ENCODE data around the gene HDAC4. TPM values are rescaled to one million over a fixed set of nuclear protein-coding genes. Genes with fewer than 3 reads are reported as not detected.

The HDAC4 gene
- total RNA-seq, 2 donors from 2014 or later: 9.3 to 139 TPM

DNA sequence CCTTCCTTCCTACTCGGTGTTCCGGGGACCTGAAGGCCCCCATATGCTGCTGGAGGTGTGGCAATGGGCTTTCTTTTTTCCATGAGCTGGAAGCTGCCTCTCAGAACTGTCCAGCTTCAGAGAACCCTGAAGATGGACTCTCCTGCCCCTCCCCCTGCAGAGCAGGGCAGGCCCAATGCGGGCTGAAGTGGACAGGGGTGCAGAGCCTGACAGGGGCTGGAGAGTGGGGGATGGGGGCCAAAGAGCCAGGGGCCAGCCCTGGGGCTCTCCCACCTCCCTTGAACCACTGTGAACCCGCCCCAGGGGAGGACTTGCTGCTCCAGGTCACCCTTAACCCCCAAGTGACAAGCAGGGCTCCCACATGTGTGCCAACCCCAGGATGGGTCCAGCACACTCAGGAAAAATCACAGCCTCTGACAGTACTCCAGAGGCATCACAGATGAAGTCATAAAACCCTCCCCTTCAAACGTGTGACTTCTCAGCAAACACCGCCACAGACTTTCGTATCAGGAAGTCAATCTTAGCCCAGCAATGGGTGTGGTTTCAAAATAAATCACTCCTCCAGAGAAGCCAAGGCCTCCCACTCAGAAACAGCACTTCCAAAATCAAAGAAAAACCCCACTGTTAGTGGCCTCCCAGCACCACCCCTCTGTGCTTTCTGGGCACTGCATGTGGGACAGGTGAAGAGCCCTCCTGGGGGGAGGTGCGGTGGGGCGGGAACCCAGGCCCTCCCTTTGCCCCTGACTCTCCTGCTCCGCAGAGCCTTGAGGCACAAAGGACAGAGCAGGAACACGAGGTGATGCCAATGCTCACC is 135.8 kb downstream of the HDAC4 start:
- Histone ChIP-seq H3K27ac (peak overlapping the region; percentile 21 to 58 (median 38)), H3K4me1 (peaks cover 44% of the 10 kb centered on the region), H3K4me3 (no peak overlapping the region), H3K27me3 (no peaks in the 10 kb centered on the region), H3K9me3 (no peaks in the 10 kb centered on the region), H3K36me3 (replicated peaks in 1 of 2; ENCODE audit: insufficient read depth in 1 of 2, low read depth in 2 of 2) (no peaks in the 10 kb centered on the region)
- peak in 1 of 4 donors; percentile 64 for DNase-seq
- intact Hi-C loops (cut with DNase I): no loop called here
- WGBS, 2 donors: 37 to 54% methylated on average over 6 to 11 of the region's 11 CpGs
- peak; percentile 19 for ATAC-seq
- peak in 1 of 3 donors; percentile 16 for TF ChIP-seq POLR2A (IDR thresholded peaks at IDR 0.05)
- TF ChIP-seq, protein P1, sequence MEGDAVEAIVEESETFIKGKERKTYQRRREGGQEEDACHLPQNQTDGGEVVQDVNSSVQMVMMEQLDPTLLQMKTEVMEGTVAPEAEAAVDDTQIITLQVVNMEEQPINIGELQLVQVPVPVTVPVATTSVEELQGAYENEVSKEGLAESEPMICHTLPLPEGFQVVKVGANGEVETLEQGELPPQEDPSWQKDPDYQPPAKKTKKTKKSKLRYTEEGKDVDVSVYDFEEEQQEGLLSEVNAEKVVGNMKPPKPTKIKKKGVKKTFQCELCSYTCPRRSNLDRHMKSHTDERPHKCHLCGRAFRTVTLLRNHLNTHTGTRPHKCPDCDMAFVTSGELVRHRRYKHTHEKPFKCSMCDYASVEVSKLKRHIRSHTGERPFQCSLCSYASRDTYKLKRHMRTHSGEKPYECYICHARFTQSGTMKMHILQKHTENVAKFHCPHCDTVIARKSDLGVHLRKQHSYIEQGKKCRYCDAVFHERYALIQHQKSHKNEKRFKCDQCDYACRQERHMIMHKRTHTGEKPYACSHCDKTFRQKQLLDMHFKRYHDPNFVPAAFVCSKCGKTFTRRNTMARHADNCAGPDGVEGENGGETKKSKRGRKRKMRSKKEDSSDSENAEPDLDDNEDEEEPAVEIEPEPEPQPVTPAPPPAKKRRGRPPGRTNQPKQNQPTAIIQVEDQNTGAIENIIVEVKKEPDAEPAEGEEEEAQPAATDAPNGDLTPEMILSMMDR (IDR thresholded peaks at IDR 0.05): no peak

DNA sequence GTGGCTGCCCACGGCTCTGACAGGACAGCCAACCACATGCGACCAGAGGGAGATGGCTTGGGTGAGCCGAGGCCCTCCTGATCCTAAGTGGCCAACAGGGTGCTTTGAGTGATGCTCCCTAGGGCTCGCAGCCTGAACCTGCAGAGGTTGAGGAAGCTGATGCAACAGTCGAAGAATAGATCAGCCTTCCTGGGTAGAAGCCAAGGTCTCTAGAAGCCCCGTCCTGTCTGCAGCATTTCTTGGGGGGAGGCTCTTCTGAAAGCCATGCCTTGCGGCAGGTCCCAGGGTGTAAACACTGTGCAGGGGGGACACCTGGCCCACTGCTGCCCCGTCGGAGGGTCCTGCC is 136.4 kb downstream of the HDAC4 start:
- peaks cover 44% of the 10 kb centered on the region for H3K4me1 ChIP-seq
- no peak overlapping the region for H3K4me3 ChIP-seq
- H3K9me3 ChIP-seq: no peaks in the 10 kb centered on the region
- ATAC-seq (no peak), DNase-seq (no peak)
- intact Hi-C loops (cut with DNase I): no loop called here
- H3K27me3 ChIP-seq: no peaks in the 10 kb centered on the region
- TF ChIP-seq POLR2A (IDR thresholded peaks at IDR 0.05): no peak
- TF ChIP-seq, protein P1 (IDR thresholded peaks at IDR 0.05): no peak
- no peaks in the 10 kb centered on the region for H3K36me3 ChIP-seq (replicated peaks in 1 of 2; ENCODE audit: insufficient read depth in 1 of 2, low read depth in 2 of 2)
- peak overlapping the region in 2 of 4 donors; percentile 44 to 58 for H3K27ac ChIP-seq
- WGBS, 2 donors: 59 to 74% methylated on average over 6 to 9 of the region's 9 CpGs

DNA sequence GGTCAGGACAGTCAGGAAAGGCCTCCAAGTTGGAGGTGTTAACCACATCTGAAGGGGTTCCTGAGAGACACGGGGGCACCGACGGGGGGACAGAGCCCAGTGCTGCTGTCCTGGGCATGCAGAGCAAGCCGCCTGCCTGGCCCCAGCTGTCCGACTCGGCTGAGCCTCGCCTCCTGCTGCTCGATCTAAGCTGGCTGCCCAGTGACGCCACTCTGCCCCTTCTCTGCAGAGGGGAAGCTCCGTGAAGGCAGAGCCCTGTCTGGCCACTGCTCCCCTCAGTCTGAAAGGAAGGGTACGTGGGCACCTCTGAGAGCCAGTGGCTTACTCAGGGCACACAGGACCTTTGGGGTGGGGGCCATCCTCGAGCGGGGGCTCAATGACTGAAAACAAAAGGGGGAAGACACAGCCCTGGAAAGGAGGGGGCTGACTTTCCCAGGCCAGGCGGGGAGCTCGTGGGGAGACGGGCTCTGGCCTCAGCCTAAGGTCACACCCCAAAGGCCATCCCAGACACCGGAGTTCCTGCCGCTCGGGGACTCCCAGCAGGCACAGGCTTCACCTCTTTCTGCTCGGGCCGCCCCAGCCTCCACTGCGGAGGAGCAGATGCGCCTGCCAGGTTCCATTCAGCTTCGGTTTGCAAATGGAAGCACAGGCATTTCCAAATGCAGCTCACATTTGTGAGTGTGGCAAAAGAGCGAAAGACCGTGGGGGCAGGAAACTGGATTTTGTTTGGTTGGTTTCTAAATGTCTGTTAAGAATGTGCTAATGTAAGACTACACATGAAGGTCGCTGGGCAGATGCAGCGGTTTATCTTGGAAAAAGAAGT is 136.9 kb downstream of the HDAC4 start:
- H3K4me3 ChIP-seq: no peak overlapping the region
- TF ChIP-seq, protein P1 (IDR thresholded peaks at IDR 0.05): no peak
- TF ChIP-seq POLR2A (IDR thresholded peaks at IDR 0.05): no peak
- no peaks in the 10 kb centered on the region for H3K9me3 ChIP-seq
- intact Hi-C loops (cut with DNase I): no loop called here
- peak overlapping the region in 2 of 4 donors; percentile 44 to 58 for H3K27ac ChIP-seq
- WGBS, 2 donors: 87 to 93% methylated on average over 25 to 26 of the region's 28 CpGs
- DNase-seq (no peak), ATAC-seq (no peak)
- H3K36me3 ChIP-seq (replicated peaks in 1 of 2; ENCODE audit: insufficient read depth in 1 of 2, low read depth in 2 of 2): no peaks in the 10 kb centered on the region
- H3K4me1 ChIP-seq: peaks cover 44% of the 10 kb centered on the region
- no peaks in the 10 kb centered on the region for H3K27me3 ChIP-seq

DNA sequence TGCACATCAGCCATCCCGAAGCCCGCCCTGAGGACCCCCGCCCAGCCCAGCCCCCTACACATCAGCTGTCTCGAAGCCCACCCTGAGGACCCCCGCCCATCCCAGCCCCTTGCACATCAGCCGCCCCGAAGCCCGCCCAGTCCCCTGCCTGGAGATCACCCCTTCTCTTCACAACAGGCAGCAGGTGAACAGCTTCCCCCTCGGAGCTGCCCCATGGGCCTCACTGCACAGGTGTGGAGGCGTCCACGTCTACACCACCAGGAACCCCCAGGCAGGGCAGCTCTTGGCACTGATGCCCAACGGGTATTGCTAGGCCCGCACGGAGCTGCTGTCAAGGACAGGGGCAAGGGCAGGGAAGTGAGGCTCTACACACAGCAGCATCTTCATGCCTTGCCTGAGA is 137.6 kb downstream of the HDAC4 start:
- intact Hi-C loops (cut with DNase I): no loop called here
- Histone ChIP-seq H3K27ac (no peak overlapping the region), H3K4me3 (no peak overlapping the region), H3K36me3 (replicated peaks in 1 of 2; ENCODE audit: insufficient read depth in 1 of 2, low read depth in 2 of 2) (no peaks in the 10 kb centered on the region), H3K27me3 (no peaks in the 10 kb centered on the region), H3K9me3 (no peaks in the 10 kb centered on the region), H3K4me1 (peaks cover 38% of the 10 kb centered on the region)
- DNase-seq: no peak
- WGBS, 2 donors: 72 to 84% methylated on average over 11 to 14 of the region's 14 CpGs
- TF ChIP-seq, protein P1 (IDR thresholded peaks at IDR 0.05): no peak
- TF ChIP-seq POLR2A (IDR thresholded peaks at IDR 0.05): no peak
- no peak for ATAC-seq
